Occipital lobe (tissue), 2 donors: ENCODE results near the gene VIPR2. TPM values are rescaled to one million over a fixed set of nuclear protein-coding genes. Genes with fewer than 3 reads are reported as not detected.

Experiments
- DNase-seq: peaks from one replicate; lab custom pipeline; 2025; lab: John Stamatoyannopoulos, UW
- total RNA-seq: library from RNA; depleted of rRNA; stranded (reverse); fragments of >200 nt; gene quantifications from one replicate; pipeline ENCODE4 v1.2.3, GENCODE V29; 2014

The VIPR2 gene
- total RNA-seq, 1 donor from 2014 or later: 0.47 TPM

DNA sequence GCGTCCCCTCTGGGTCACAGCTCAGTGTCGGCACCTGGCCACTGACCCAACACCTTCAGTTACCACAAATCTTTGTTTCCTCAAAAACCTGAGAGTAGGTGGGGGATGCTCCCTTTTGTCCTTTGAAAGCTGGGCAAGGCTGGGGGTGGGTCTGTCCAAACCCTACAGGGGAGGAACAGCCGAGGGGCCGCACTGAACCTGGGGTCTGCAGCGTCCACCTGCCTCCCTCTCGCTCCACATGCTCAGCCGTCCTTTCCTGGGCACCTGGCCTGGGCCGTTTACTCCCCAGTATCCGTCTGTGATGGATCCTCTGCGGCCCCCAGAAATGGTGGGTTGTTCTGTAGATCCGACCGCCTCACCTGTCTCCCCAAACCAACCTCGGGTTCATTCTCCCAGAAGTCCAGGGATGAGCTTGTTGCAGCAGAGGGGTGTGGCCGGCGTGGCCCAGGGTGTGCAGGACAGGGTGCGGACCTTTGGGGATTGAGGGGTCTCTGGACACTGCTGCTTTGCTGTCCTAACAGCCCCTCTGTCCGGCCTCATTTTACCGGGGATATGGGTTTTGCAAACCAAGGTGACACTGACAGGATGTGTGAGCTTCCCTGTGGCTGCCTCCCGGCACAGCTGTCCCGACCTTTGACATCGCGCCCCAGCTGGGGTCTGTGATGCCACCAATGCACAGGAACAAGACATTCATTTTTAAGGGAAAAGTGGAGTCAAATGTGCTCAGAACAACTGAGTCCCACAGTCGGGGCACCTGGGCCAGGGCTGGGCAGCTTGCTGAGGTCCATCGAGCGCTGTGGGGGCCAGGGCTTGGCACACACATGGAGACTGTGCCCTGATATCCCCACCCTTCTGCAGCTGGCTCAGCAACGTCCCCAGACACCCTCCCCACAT is 115.9 kb downstream of the VIPR2 start:
- no peak for DNase-seq

- no peak for DNase-seq
These were observed 116.7 kb downstream of the VIPR2 start for GRCh38 chr7:159027789-159028507.

- no peak for DNase-seq
These were observed 117.4 kb downstream of the VIPR2 start for GRCh38 chr7:159027056-159027788.

- no peak for DNase-seq
These were observed 118.2 kb downstream of the VIPR2 start for GRCh38 chr7:159026271-159027055.

GRCh38 chr7:159025161-159025779 is 119.4 kb downstream of the VIPR2 start:
- DNase-seq: no peak

- DNase-seq: no peak
These were observed 120.3 kb downstream of the VIPR2 start for GRCh38 chr7:159024280-159024951.

GRCh38 chr7:159023746-159024145 is 120.9 kb downstream of the VIPR2 start:
- no peak for DNase-seq

GRCh38 chr7:159023206-159023605 is 121.5 kb downstream of the VIPR2 start:
- no peak for DNase-seq

GRCh38 chr7:159022238-159022993 is 122.3 kb downstream of the VIPR2 start:
- DNase-seq: no peak

DNA sequence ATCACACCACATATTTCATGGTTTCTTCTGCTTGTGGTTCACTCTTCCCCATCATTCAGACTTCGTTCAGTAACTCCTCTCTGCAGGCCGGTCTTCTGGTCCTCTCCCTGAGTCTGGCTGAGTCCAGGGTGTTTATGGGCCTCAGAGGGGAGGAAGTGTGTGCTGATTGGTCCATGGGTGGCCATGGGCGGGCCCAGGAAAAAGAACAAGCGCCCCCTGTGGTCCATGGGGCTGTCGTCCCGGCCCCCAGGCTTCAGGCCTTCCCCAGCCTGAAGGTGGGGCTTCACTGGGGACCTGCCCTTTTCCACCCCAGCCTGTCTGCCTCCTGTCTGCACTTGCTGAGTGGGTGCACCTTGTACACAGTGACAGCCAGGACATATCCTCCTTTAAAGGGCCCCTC is 123.7 kb downstream of the VIPR2 start:
- DNase-seq: no peak

DNA sequence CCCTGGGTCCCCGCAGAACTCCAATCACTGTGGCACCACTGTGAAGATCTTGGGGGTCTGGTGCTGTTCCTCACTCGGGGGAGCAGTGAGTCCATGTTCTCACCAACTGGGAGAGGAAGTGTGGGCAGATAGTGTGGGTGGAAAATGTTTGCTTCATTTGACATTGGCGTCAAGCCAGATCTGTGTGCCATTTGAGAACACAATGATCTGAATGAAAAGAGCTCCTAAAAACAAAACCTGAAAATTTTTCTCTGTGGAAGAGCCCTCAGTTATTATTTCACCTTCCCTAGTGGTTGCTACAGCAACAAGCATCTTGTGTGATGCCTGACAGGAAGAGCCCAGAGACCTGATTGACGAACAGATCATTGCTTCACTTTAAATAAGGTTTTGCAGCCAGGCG is 125.6 kb downstream of the VIPR2 start:
- DNase-seq: no peak

- DNase-seq: no peak
These were observed 126.9 kb downstream of the VIPR2 start for GRCh38 chr7:159017741-159018140.

DNA sequence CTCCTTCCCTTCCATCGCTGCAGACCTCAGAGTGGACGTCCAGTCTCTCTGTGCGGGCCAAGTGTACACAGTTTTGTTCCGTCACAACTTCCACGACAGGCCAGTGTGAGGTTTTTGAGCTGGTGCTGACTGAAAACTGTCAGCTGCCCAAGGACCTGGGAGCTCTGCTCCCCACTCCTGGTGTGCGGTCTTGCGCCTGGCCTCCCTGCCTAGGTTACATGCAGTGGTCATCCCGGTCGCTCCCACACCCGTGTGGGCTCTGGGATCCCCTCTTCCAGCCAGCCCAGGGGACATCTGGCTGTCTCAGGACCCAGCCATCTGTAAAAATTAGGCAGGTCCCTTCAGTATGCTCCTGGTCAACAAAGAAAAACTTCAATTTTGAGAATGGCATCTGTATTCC is 127.5 kb downstream of the VIPR2 start:
- DNase-seq: no peak

DNA sequence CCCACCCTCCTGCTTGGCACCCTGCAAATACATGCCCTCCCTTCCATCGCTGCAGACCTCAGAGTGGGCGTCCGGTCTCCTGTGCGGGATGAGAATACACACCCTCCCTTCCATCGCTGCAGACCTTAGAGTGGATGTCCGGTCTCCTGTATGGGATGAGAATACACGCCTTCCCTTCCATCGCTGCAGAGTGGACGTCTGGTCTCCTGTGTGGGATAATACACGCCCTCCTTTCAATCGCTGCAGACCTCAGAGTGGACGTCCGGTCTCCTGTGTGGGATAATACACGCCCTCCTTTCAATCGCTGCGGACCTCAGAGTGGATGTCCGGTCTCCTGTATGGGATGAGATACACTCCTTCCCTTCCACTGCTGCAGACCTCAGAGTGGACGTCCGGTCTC is 128.1 kb downstream of the VIPR2 start:
- no peak for DNase-seq

- no peak for DNase-seq
These were observed 128.9 kb downstream of the VIPR2 start for GRCh38 chr7:159015454-159016410.

DNA sequence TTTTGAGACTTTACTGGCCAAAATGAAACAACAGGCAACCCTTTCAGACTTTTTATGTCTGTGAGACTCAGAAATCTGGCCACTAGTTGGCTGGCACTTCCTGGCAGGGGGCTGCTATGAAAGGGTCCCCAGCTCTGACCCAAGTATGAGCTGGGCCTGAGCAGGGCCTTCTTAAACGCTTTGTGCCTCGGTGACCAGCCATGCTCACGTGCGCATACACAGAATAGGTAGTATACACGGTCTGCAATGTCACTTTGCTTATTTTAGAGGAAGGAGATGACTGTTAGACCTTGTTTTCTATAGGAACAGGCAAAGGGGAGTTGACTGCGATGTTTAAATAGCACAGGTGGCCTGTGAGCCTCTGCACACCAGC is 129.6 kb downstream of the VIPR2 start:
- no peak for DNase-seq

- no peak for DNase-seq
These were observed 130.2 kb downstream of the VIPR2 start for GRCh38 chr7:159014297-159015062.
